Pancreas (tissue), 10 donors: Measurements from ENCODE around the gene DKK3. TPM values are rescaled to one million over a fixed set of nuclear protein-coding genes. Genes with fewer than 3 reads are reported as not detected.
A peak's percentile ranks its signal among the peaks of the same experiment; 100 is the strongest.

Source experiments
- ATAC-seq, 4 donors: fragments of 200-7000 bp; cut with Tn5 transposase; one replicate each; pipeline versions ENCODE4 v1.8.0 to v1.9.1; 2020; ENCODE audit warnings: mild to moderate bottlenecking in 4 of 4, moderate library complexity in 4 of 4
- DNase-seq, 6 donors: peaks; one replicate each; pipeline ENCODE4 v3.0.0-alpha.2; 2020
- FAIRE-seq: peaks from 2 replicates; lab custom pipeline; 2012; peaks lifted over from hg19 to GRCh38; lab: Jason Lieb, UNC
- H3K27ac ChIP-seq, 4 donors: fragments of 200-600 bp; sonication (generic); 1 replicate in 3 of 4; 2 replicates in 1 of 4; pipeline versions ENCODE4 v1.5.0 to v1.8.0; 2020
- H3K27me3 ChIP-seq, 4 donors: fragments of 200-600 bp; one replicate each; pipeline ENCODE4 v1.8.0; 2021
- H3K36me3 ChIP-seq, 3 donors: fragments of 200-600 bp; sonication (generic) in 1 of 3; one replicate each; pipeline versions ENCODE4 v1.5.0 to v1.8.0; 2020 to 2021
- H3K4me1 ChIP-seq, 3 donors: fragments of 200-600 bp; one replicate each; pipeline ENCODE4 v1.8.0; 2021
- H3K4me3 ChIP-seq, 4 donors: fragments of 200-600 bp; sonication (generic) in 2 of 4; one replicate each; pipeline versions ENCODE4 v1.5.0 to v1.8.0; 2020 to 2021
- H3K9me3 ChIP-seq, 4 donors: fragments of 200-600 bp; one replicate each; pipeline ENCODE4 v1.8.0; 2021
- CTCF ChIP-seq, 4 donors: fragments of 200-600 bp; sonication (generic) in 3 of 4; IDR thresholded peaks; one replicate each; pipeline versions ENCODE4 v1.5.0 to v1.8.0; 2021; ENCODE audit warnings: antibody characterized with exemption in 4 of 4
- WGBS, 2 donors: extraction: QIAGEN DNeasy Blood & Tissue Kit; methylation state at CpG; one replicate each; pipeline ENCODE4 v1.1.7; 2013; 5-methylcytosine and 5-hydroxymethylcytosine counted together
- intact Hi-C, 3 donors: fragments of 100-400 bp; cut with DNase I; formaldehyde crosslinking; loops; one replicate each; pipeline versions ENCODE4 v1.11.1 to v1.14.2; 2022
- polyA plus RNA-seq, 2 donors: library from polyadenylated mRNA; stranded (reverse); fragments of 200-250 nt; gene quantifications; one replicate each; pipeline ENCODE4 v1.2.3, GENCODE V29; 2013
- total RNA-seq, 6 donors: library from RNA; stranded (reverse); fragmentation: NEBNext Ultra II Directional in 4 of 6; extraction: Animal tissue kit (Norgen Biotek cat#: 25700) in 4 of 6; gene quantifications; one replicate each; pipeline versions ENCODE4 v1.2.1 to v1.2.4, GENCODE V29; 2021 to 2023
- donor health status: healthy with polysubstance abuse.
- donor health status: DM: no; HTN: no; CAD: no; lungs with moderate emphysema.
- donor health status: DM: no; HTN: no; CAD: no.
- donor health status: control.
- donor health status: control.
- donor health status: Bipolar disorder and iron deficiency.
- donor health status: DM: yes; HTN: yes; CAD: no.
- donor health status: DM: no; HTN: no; CAD: no.
- donor health status: DM: no; HTN: no; CAD: no.
- donor health status: DM: yes; HTN: yes; CAD: no.

DKK3 gene
- total and polyA plus RNA-seq, 8 donors, result 2.7 to 10.5 (median 5.8) TPM

- H3K4me1 ChIP-seq, result no peaks in the 10 kb centered on the region
- FAIRE-seq, result no peak
Measured at GRCh38 chr11:11952036-11952435, 56.4 kb downstream of the DKK3 start.

GRCh38 chr11:11949482-11949881 is 58.9 kb downstream of the DKK3 start:
- Histone ChIP-seq H3K9me3 (no peaks in the 10 kb centered on the region), H3K27ac (no peak overlapping the region), H3K36me3 (peaks cover 0 to 22% (median 11%) of the 10 kb centered on the region in 3 donors), H3K4me1 (no peaks in the 10 kb centered on the region), H3K4me3 (no peak overlapping the region), H3K27me3 (no peaks in the 10 kb centered on the region)
- no peak for TF ChIP-seq CTCF (IDR thresholded peaks at IDR 0.05)
- no peak for ATAC-seq
- no peak for DNase-seq
- FAIRE-seq, result no peak
- intact Hi-C loops, result no loop called here

More at GRCh38 chr11:11952036-11952435, 56.4 kb downstream of the DKK3 start:
- TF ChIP-seq CTCF (IDR thresholded peaks at IDR 0.05), result no peak
- no peak overlapping the region for H3K27ac ChIP-seq
- intact Hi-C loops, result no loop called here
- no peaks in the 10 kb centered on the region for H3K9me3 ChIP-seq
- H3K36me3 ChIP-seq, result peaks cover 0 to 45% (median 11%) of the 10 kb centered on the region in 3 donors
- no peaks in the 10 kb centered on the region for H3K27me3 ChIP-seq
- DNase-seq (no peak), ATAC-seq (no peak)
- no peak overlapping the region for H3K4me3 ChIP-seq

GRCh38 chr11:11948242-11948947 is 60.0 kb downstream of the DKK3 start:
- intact Hi-C loops, result no loop called here
- no peaks in the 10 kb centered on the region for H3K9me3 ChIP-seq
- H3K27ac ChIP-seq, result no peak overlapping the region
- no peaks in the 10 kb centered on the region for H3K4me1 ChIP-seq
- no peak overlapping the region for H3K4me3 ChIP-seq
- peak in 1 of 4 donors; percentile 25 for ATAC-seq
- no peak for DNase-seq
- peaks cover 0 to 19% (median 11%) of the 10 kb centered on the region in 3 donors for H3K36me3 ChIP-seq
- no peak for FAIRE-seq
- 88 to 96% methylated on average over 2 of the region's 2 CpGs for WGBS, 2 donors
- no peaks in the 10 kb centered on the region for H3K27me3 ChIP-seq
- no peak for TF ChIP-seq CTCF (IDR thresholded peaks at IDR 0.05)

GRCh38 chr11:11947825-11948224 is 60.6 kb downstream of the DKK3 start:
- intact Hi-C loops, result no loop called here
- ATAC-seq, result no peak
- Histone ChIP-seq H3K9me3 (no peaks in the 10 kb centered on the region), H3K36me3 (peaks cover 0 to 13% (median 6%) of the 10 kb centered on the region in 3 donors), H3K27ac (no peak overlapping the region), H3K4me3 (no peak overlapping the region), H3K27me3 (no peaks in the 10 kb centered on the region), H3K4me1 (no peaks in the 10 kb centered on the region)
- no peak for TF ChIP-seq CTCF (IDR thresholded peaks at IDR 0.05)
- WGBS, 2 donors, result 61 to 70% methylated on average over 4 of the region's 4 CpGs
- DNase-seq, result no peak
- FAIRE-seq, result no peak

- Histone ChIP-seq H3K36me3 (peaks cover 0 to 12% (median 6%) of the 10 kb centered on the region in 3 donors), H3K27ac (no peak overlapping the region), H3K27me3 (no peaks in the 10 kb centered on the region), H3K4me3 (no peak overlapping the region), H3K4me1 (no peaks in the 10 kb centered on the region), H3K9me3 (no peaks in the 10 kb centered on the region)
- intact Hi-C loops, result no loop called here
- no peak for TF ChIP-seq CTCF (IDR thresholded peaks at IDR 0.05)
- no peak for DNase-seq
- no peak for ATAC-seq
- no peak for FAIRE-seq
- WGBS, 2 donors, result 88 to 94% methylated on average over 2 of the region's 2 CpGs
Measured at GRCh38 chr11:11946878-11947277, 61.5 kb downstream of the DKK3 start.
